ENCODE data around the gene EPAS1. TPM values are rescaled to one million over a fixed set of nuclear protein-coding genes. Genes with fewer than 3 reads are reported as not detected.

The EPAS1 gene
- total RNA-seq, 4 donors from 2014 or later = 124 to 563 (median 182) TPM

GRCh38 chr2:46260305-46260704, 36.9 kb upstream of the EPAS1 start:
- Histone ChIP-seq H3K9me3 (no peaks in the 10 kb centered on the region), H3K36me3 (no peaks in the 10 kb centered on the region), H3K4me3 (replicated peaks in 1 of 3) (no peak overlapping the region), H3K4me1 (peaks cover 0 to 32% of the 10 kb centered on the region in 2 donors), H3K27me3 (no peaks in the 10 kb centered on the region), H3K27ac (no peak overlapping the region)
- WGBS, 2 donors = 88 to 89% methylated on average over 4 of the region's 4 CpGs
- no peak for DNase-seq
- no peak for TF ChIP-seq POLR2A (IDR thresholded peaks at IDR 0.05)
- no peak for TF ChIP-seq CTCF (IDR thresholded peaks at IDR 0.05)
- intact Hi-C loops (cut with DNase I) = no loop called here

- Histone ChIP-seq H3K27me3 (no peaks in the 10 kb centered on the region), H3K36me3 (no peaks in the 10 kb centered on the region), H3K27ac (no peak overlapping the region), H3K4me1 (peaks cover 0 to 25% of the 10 kb centered on the region in 2 donors), H3K4me3 (replicated peaks in 1 of 3) (no peak overlapping the region), H3K9me3 (no peaks in the 10 kb centered on the region)
- no peak for DNase-seq
- WGBS, 2 donors = 82 to 87% methylated on average over 2 of the region's 2 CpGs
- no peak for TF ChIP-seq CTCF (IDR thresholded peaks at IDR 0.05)
- TF ChIP-seq POLR2A (IDR thresholded peaks at IDR 0.05) = no peak
- intact Hi-C loops (cut with DNase I) = no loop called here
Measured at GRCh38 chr2:46262248-46262938, 34.8 kb upstream of the EPAS1 start.

DNA sequence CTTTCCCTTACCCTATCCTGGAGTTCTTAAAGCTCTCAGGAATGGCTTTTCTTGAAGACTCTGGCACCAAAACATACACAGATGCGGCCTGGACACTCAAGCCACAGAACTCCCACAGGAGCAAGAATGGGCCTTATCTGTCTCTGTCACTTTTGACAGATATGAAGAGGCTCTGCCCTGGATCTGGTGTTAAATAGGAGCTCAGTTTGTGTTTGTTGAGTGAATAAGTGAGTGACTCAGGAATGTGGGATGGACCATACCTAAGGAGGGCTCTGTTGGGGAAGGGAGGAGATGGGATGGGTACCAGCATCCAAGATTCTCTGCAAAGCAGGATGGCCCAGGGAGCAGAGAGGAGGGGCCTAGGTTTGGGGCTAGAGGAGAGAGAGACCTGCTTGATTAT, 33.9 kb upstream of the EPAS1 start:
- Histone ChIP-seq H3K4me1 (peaks cover 0 to 20% of the 10 kb centered on the region in 2 donors), H3K27ac (no peak overlapping the region), H3K9me3 (no peaks in the 10 kb centered on the region), H3K36me3 (no peaks in the 10 kb centered on the region), H3K27me3 (no peaks in the 10 kb centered on the region), H3K4me3 (replicated peaks in 1 of 3) (no peak overlapping the region)
- intact Hi-C loops (cut with DNase I) = no loop called here
- WGBS, 2 donors = 96 to 97% methylated on average over 1 of the region's 1 CpG
- DNase-seq = no peak
- TF ChIP-seq CTCF (IDR thresholded peaks at IDR 0.05) (no peak), POLR2A (IDR thresholded peaks at IDR 0.05) (no peak)

GRCh38 chr2:46264447-46264846, 32.8 kb upstream of the EPAS1 start:
- Histone ChIP-seq H3K4me3 (replicated peaks in 1 of 3) (no peak overlapping the region), H3K4me1 (peaks cover 0 to 9% of the 10 kb centered on the region in 2 donors), H3K27me3 (no peaks in the 10 kb centered on the region), H3K9me3 (no peaks in the 10 kb centered on the region), H3K36me3 (no peaks in the 10 kb centered on the region), H3K27ac (no peak overlapping the region)
- WGBS, 2 donors = 83 to 84% methylated on average over 2 of the region's 2 CpGs
- intact Hi-C loops (cut with DNase I) = no loop called here
- TF ChIP-seq POLR2A (IDR thresholded peaks at IDR 0.05) (no peak), CTCF (IDR thresholded peaks at IDR 0.05) (no peak)
- no peak for DNase-seq

DNA sequence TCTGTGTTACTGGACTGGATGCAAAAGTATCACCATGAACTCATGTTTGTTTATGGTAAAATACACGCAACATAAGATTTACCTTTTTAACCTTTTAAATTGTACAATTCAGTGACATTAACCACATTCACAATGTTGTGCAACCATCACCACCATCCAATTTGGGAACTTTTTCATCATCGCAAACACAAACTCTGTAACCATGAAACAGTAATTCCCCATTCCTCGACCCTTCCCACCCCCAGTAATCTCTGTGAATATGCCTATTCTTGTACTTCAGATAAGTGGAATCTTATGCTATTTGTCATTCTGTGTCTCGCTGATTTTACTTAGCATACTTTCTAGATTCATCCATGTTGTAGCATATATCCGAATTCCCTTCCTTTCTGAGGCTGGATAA, 31.1 kb upstream of the EPAS1 start:
- no peaks in the 10 kb centered on the region for H3K27me3 ChIP-seq

More for the DNA sequence above, 31.1 kb upstream of the EPAS1 start:
- TF ChIP-seq POLR2A (IDR thresholded peaks at IDR 0.05) (no peak), CTCF (IDR thresholded peaks at IDR 0.05) (no peak)
- Histone ChIP-seq H3K27ac (no peak overlapping the region), H3K4me1 (peaks cover 0 to 10% of the 10 kb centered on the region in 2 donors), H3K9me3 (no peaks in the 10 kb centered on the region), H3K36me3 (no peaks in the 10 kb centered on the region), H3K4me3 (replicated peaks in 1 of 3) (no peak overlapping the region)
- 93% methylated on average over 5 of the region's 5 CpGs for WGBS, 2 donors
- intact Hi-C loops (cut with DNase I) = no loop called here
- no peak for DNase-seq

Data from thyroid gland (tissue), 4 donors.